ENCODE measurements around the gene PSORS1C2.
"Not testable (repeated sequence)": the region's sequence is repeated elsewhere in the genome, so short reads cannot be mapped to it uniquely, and the experiment has no call there.

The PSORS1C2 gene

DNA sequence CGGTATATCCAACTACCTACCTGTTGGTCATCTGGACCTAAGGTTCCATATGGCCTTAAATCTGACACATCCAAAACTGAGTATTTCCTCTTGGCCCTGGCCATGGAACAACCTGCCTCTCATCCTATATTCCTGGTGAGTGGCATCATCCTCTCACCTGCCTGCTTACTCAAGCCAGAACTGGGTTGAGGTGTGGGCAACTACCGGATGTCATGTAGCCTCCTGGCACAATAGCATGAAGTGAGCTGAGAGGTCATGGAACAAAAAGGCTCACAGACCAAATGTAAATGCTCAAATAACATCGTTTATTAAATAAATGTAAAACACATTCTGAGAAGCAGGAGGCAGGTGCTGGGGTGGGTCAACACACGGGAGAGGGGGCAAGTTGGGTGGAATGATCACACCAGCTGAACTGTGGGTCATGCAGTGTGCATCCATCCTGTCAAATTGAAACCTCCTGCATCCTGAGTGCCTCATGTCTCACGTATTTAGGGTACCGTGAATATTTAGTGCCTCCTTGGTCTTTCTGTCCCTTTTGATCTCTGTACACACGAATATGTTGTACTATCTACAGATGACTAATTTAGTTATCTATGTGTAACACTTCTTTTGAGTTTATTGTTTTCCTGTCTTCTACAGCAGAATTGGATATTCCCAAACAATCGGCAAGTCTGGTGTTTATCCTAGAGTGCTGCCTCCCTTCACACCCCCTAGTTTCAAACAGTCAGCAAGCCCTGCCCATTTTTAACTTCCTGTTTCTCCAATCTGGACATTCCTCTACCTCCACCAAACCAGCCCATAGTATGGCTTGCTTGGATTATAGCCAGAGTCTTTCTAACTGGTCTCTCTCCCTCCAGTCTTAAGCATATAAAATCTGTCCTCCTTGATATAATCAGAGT, 39.5 kb upstream of the PSORS1C2 start:
- H3K27ac ChIP-seq = no peak overlapping the region
- H3K9ac ChIP-seq (ENCODE audit: insufficient read length) = no peak overlapping the region
- TF ChIP-seq POLR2AphosphoS5 (IDR thresholded peaks at IDR 0.05; ENCODE audit: borderline replicate concordance, low read depth, low read length) (no peak), EZH2 (IDR thresholded peaks at IDR 0.05) (no peak), FOXP2 (optimal IDR thresholded peaks at IDR 0.05; ENCODE audit: control extremely low read depth, extremely low read length, insufficient read depth) (no peak)
- H3K4me3 ChIP-seq = no peak overlapping the region
- no peak for DNase-seq (ENCODE audit: low read depth, low spot score)
- no peaks in the 10 kb centered on the region for H3K9me3 ChIP-seq (ENCODE audit: low read depth, low read length)
- H3K36me3 ChIP-seq (ENCODE audit: insufficient read depth, low read length) = no peaks in the 10 kb centered on the region

GRCh38 chr6:31175971-31176370, 37.1 kb upstream of the PSORS1C2 start:
- Histone ChIP-seq H3K4me3 (no peak overlapping the region), H3K9ac (ENCODE audit: insufficient read length) (no peak overlapping the region), H3K36me3 (ENCODE audit: insufficient read depth, low read length) (no peaks in the 10 kb centered on the region), H3K27ac (no peak overlapping the region), H3K9me3 (ENCODE audit: low read depth, low read length) (no peaks in the 10 kb centered on the region)
- TF ChIP-seq EZH2 (IDR thresholded peaks at IDR 0.05) = no peak
- TF ChIP-seq POLR2AphosphoS5 (IDR thresholded peaks at IDR 0.05; ENCODE audit: borderline replicate concordance, low read depth, low read length) = no peak
- no peak for TF ChIP-seq FOXP2 (optimal IDR thresholded peaks at IDR 0.05; ENCODE audit: control extremely low read depth, extremely low read length, insufficient read depth)
- no peak for DNase-seq (ENCODE audit: low read depth, low spot score)

- no peak overlapping the region for H3K9ac ChIP-seq (ENCODE audit: insufficient read length)
Measured at GRCh38 chr6:31174378-31174777, 35.5 kb upstream of the PSORS1C2 start.

DNA sequence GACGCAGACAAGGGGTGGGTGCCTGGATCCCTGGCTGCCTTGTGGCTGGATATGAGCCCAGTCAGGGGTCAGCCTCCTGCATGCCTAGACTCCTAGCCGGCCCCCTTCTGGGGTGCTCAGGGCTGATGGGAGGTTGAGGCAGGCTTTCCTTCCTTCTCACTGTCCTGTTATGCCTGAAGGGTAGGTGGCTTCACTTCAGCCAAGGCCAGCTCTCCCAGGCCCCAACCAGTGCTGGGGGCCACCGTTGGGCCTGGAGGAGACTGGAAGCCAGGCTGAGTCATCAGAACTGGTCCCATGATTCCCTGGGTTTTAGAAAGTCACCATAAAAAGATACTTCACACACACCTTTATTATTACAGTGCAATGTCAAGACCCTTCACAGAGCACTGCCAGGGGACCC, 34.5 kb upstream of the PSORS1C2 start:
- H3K9ac ChIP-seq (ENCODE audit: insufficient read length) = no peak overlapping the region
- no peak for DNase-seq (ENCODE audit: low read depth, low spot score)
- H3K4me3 ChIP-seq = no peak overlapping the region
- no peak for TF ChIP-seq FOXP2 (optimal IDR thresholded peaks at IDR 0.05; ENCODE audit: control extremely low read depth, extremely low read length, insufficient read depth)
- no peak for TF ChIP-seq EZH2 (IDR thresholded peaks at IDR 0.05)
- TF ChIP-seq POLR2AphosphoS5 (IDR thresholded peaks at IDR 0.05; ENCODE audit: borderline replicate concordance, low read depth, low read length) = no peak
- H3K27ac ChIP-seq = no peak overlapping the region
- no peaks in the 10 kb centered on the region for H3K9me3 ChIP-seq (ENCODE audit: low read depth, low read length)
- H3K36me3 ChIP-seq (ENCODE audit: insufficient read depth, low read length) = no peaks in the 10 kb centered on the region

More at GRCh38 chr6:31174378-31174777, 35.5 kb upstream of the PSORS1C2 start:
- Histone ChIP-seq H3K36me3 (ENCODE audit: insufficient read depth, low read length) (no peaks in the 10 kb centered on the region), H3K9me3 (ENCODE audit: low read depth, low read length) (no peaks in the 10 kb centered on the region), H3K27ac (no peak overlapping the region), H3K4me3 (no peak overlapping the region)
- no peak for TF ChIP-seq POLR2AphosphoS5 (IDR thresholded peaks at IDR 0.05; ENCODE audit: borderline replicate concordance, low read depth, low read length)
- TF ChIP-seq EZH2 (IDR thresholded peaks at IDR 0.05) = no peak
- no peak for TF ChIP-seq FOXP2 (optimal IDR thresholded peaks at IDR 0.05; ENCODE audit: control extremely low read depth, extremely low read length, insufficient read depth)
- DNase-seq (ENCODE audit: low read depth, low spot score) = no peak

GRCh38 chr6:31172973-31173384, 34.1 kb upstream of the PSORS1C2 start:
- no peaks in the 10 kb centered on the region for H3K36me3 ChIP-seq (ENCODE audit: insufficient read depth, low read length)
- H3K4me3 ChIP-seq = no peak overlapping the region
- H3K9ac ChIP-seq (ENCODE audit: insufficient read length) = no peak overlapping the region
- DNase-seq (ENCODE audit: low read depth, low spot score) = no peak
- TF ChIP-seq FOXP2 (optimal IDR thresholded peaks at IDR 0.05; ENCODE audit: control extremely low read depth, extremely low read length, insufficient read depth) (no peak), EZH2 (IDR thresholded peaks at IDR 0.05) (no peak), POLR2AphosphoS5 (IDR thresholded peaks at IDR 0.05; ENCODE audit: borderline replicate concordance, low read depth, low read length) (no peak)
- H3K27ac ChIP-seq = no peak overlapping the region
- no peaks in the 10 kb centered on the region for H3K9me3 ChIP-seq (ENCODE audit: low read depth, low read length)

- DNase-seq (ENCODE audit: low read depth, low spot score) = no peak
- no peak overlapping the region for H3K9ac ChIP-seq (ENCODE audit: insufficient read length)
- no peaks in the 10 kb centered on the region for H3K9me3 ChIP-seq (ENCODE audit: low read depth, low read length)
- no peak overlapping the region for H3K27ac ChIP-seq
- no peaks in the 10 kb centered on the region for H3K36me3 ChIP-seq (ENCODE audit: insufficient read depth, low read length)
- H3K4me3 ChIP-seq = no peak overlapping the region
- no peak for TF ChIP-seq POLR2AphosphoS5 (IDR thresholded peaks at IDR 0.05; ENCODE audit: borderline replicate concordance, low read depth, low read length)
- no peak for TF ChIP-seq EZH2 (IDR thresholded peaks at IDR 0.05)
- TF ChIP-seq FOXP2 (optimal IDR thresholded peaks at IDR 0.05; ENCODE audit: control extremely low read depth, extremely low read length, insufficient read depth) = no peak
Measured at GRCh38 chr6:31171931-31172905, 33.4 kb upstream of the PSORS1C2 start.

GRCh38 chr6:31170987-31171671, 32.3 kb upstream of the PSORS1C2 start:
- Histone ChIP-seq H3K9me3 (ENCODE audit: low read depth, low read length) (no peaks in the 10 kb centered on the region), H3K36me3 (ENCODE audit: insufficient read depth, low read length) (no peaks in the 10 kb centered on the region), H3K4me3 (no peak overlapping the region), H3K27ac (no peak overlapping the region), H3K9ac (ENCODE audit: insufficient read length) (no peak overlapping the region)
- no peak for DNase-seq (ENCODE audit: low read depth, low spot score)
- TF ChIP-seq POLR2AphosphoS5 (IDR thresholded peaks at IDR 0.05; ENCODE audit: borderline replicate concordance, low read depth, low read length) (no peak), EZH2 (IDR thresholded peaks at IDR 0.05) (no peak), FOXP2 (optimal IDR thresholded peaks at IDR 0.05; ENCODE audit: control extremely low read depth, extremely low read length, insufficient read depth) (no peak)

DNA sequence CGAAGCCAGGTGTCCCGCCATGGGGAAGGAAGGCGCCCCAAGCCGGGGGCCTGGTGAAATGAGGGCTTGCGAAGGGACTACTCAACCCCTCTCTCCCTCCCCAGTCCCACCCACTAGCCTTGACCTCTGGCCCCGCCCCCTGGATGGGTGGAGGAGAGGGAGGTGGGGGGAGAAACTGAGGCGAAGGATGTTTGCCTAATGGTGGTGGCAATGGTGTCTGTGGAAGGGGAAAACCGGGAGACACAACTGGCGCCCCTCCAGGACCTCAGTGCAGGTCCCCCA, 31.7 kb upstream of the PSORS1C2 start, which contains the start of gene POU5F1:
POU5F1 (minus strand) TSS at position 83 of the 282 bp plus-strand sequence; CDS start at position 21, 62 bp downstream.
- H3K27ac ChIP-seq = no peak within 1 kb of the TSS
- no peak within 1 kb of the TSS for H3K9ac ChIP-seq (ENCODE audit: insufficient read length)
- DNase-seq (ENCODE audit: low read depth, low spot score) = no peak
- TF ChIP-seq FOXP2 (optimal IDR thresholded peaks at IDR 0.05; ENCODE audit: control extremely low read depth, extremely low read length, insufficient read depth) (no peak), EZH2 (IDR thresholded peaks at IDR 0.05) (no peak), POLR2AphosphoS5 (IDR thresholded peaks at IDR 0.05; ENCODE audit: borderline replicate concordance, low read depth, low read length) (no peak)
- H3K9me3 ChIP-seq (ENCODE audit: low read depth, low read length) = no peaks in the 10 kb centered on the region
- no peak within 1 kb of the TSS for H3K4me3 ChIP-seq
- no peaks in the 10 kb centered on the region for H3K36me3 ChIP-seq (ENCODE audit: insufficient read depth, low read length)

DNA sequence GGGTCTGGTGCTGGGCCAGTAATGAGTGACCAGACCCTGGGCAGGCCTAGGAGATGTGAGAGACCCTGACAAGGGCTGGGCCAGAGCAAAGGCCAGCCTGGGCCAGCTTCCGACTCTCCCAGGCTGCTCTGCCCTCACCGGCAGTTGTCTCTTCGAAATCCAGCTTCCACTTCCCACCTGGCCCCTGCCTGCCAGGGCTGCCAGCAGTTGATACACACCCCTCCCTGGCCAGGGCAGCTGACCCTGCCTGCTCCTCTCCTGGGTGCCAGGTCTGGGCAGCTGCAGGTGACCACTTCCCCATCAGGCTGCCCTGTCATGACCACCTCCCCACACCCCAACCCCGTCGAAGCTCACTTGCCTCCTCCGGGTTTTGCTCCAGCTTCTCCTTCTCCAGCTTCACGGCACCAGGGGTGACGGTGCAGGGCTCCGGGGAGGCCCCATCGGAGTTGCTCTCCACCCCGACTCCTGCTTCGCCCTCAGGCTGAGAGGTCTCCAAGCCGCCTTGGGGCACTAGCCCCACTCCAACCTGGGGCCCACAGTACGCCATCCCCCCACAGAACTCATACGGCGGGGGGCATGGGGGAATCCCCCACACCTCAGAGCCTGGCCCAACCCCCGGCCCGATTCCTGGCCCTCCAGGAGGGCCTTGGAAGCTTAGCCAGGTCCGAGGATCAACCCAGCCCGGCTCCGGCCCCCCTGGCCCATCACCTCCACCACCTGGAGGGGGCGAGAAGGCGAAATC, 31.2 kb upstream of the PSORS1C2 start:
- H3K36me3 ChIP-seq (ENCODE audit: insufficient read depth, low read length); H3K27ac ChIP-seq; H3K9me3 ChIP-seq (ENCODE audit: low read depth, low read length); DNase-seq (ENCODE audit: low read depth, low spot score); H3K9ac ChIP-seq (ENCODE audit: insufficient read length); H3K4me3 ChIP-seq: not testable (repeated sequence)
